Body of pancreas (tissue), 4 donors: ENCODE results near the gene DCP2.

ENCODE experiments used
- POLR2A ChIP-seq, 3 donors: fragments of 450-650 bp; IDR thresholded peaks; one replicate each; pipeline ENCODE4 v1.6.1; 2016; ENCODE audit warnings: antibody characterized with exemption in 3 of 3, mild to moderate bottlenecking in 2 of 3
- TF ChIP-seq, protein P1 (sequence below), 7 experiments: fragments of 450-650 bp in 4 of 7; fragments of 200-600 bp in 3 of 7; sonication (generic) in 3 of 7; IDR thresholded peaks; one replicate each; pipeline ENCODE4 v1.5.1; 2016 to 2019; ENCODE audit warnings: antibody characterized with exemption in 7 of 7

DNA sequence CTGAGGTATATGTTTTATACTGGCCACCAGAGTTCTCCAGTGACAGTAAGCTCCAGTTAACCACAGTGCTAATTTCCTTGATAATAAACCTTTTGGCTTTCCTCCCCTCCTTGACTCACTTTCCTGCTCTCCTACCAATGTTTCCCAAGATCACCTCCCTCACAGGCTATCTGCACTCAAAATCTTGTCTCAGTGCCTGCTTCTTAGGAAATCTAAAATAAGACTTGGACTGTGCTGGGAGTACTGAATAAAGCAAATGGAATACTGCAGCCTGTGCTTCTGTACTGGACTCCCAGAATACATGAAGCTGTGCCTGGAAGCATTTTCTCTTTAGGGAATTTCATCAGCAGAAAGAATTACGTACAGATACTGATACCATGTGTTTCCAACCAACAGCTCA is 1.7 kb upstream of the DCP2 start:
- TF ChIP-seq, protein P1, sequence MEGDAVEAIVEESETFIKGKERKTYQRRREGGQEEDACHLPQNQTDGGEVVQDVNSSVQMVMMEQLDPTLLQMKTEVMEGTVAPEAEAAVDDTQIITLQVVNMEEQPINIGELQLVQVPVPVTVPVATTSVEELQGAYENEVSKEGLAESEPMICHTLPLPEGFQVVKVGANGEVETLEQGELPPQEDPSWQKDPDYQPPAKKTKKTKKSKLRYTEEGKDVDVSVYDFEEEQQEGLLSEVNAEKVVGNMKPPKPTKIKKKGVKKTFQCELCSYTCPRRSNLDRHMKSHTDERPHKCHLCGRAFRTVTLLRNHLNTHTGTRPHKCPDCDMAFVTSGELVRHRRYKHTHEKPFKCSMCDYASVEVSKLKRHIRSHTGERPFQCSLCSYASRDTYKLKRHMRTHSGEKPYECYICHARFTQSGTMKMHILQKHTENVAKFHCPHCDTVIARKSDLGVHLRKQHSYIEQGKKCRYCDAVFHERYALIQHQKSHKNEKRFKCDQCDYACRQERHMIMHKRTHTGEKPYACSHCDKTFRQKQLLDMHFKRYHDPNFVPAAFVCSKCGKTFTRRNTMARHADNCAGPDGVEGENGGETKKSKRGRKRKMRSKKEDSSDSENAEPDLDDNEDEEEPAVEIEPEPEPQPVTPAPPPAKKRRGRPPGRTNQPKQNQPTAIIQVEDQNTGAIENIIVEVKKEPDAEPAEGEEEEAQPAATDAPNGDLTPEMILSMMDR (IDR thresholded peaks at IDR 0.05) = no peak
- no peak for TF ChIP-seq POLR2A (IDR thresholded peaks at IDR 0.05)
